GM12892 (cell line): ENCODE results near the gene ASB18.

Experiments
- POLR2A ChIP-seq: IDR thresholded peaks from 2 replicates; pipeline ENCODE4 v1.6.1; 2011; ENCODE audit warnings: low read depth, low read length, control low read depth
- POLR2AphosphoS5 ChIP-seq: IDR thresholded peaks from 2 replicates; pipeline ENCODE4 v1.6.1; 2011; ENCODE audit warnings: low read depth, low read length, control low read depth

- TF ChIP-seq POLR2AphosphoS5 (no peak), POLR2A (no peak)
Measured at GRCh38 chr2:236193026-236193425, 71.2 kb downstream of the ASB18 start.
